Mucosa of rectum (tissue), 2 donors: ENCODE data around the gene ARPC1A.
"Not testable (repeated sequence)": the region's sequence is repeated elsewhere in the genome, so short reads cannot be mapped to it uniquely, and the experiment has no call there.

Source experiments
- H3K27ac ChIP-seq, 2 donors: one replicate each; pipeline ENCODE4 v1.7.0; 2013; ENCODE audit warnings: inconsistent platforms in 2 of 2, low read depth in 2 of 2, low read length in 2 of 2
- H3K27me3 ChIP-seq, 2 donors: one replicate each; pipeline ENCODE4 v1.7.0; 2013; ENCODE audit warnings: low read length in 2 of 2; ENCODE audit not compliant: control insufficient read depth in 2 of 2, insufficient read depth in 2 of 2
- H3K36me3 ChIP-seq, 2 donors: one replicate each; pipeline ENCODE4 v1.7.0; 2013; ENCODE audit warnings: low read length in 2 of 2; ENCODE audit not compliant: control insufficient read depth in 2 of 2, insufficient read depth in 2 of 2
- H3K4me1 ChIP-seq, 2 donors: one replicate each; pipeline ENCODE4 v1.7.0; 2013; ENCODE audit warnings: low read length in 2 of 2, mild to moderate bottlenecking in 1 of 2; ENCODE audit not compliant: control insufficient read depth in 2 of 2, insufficient read depth in 2 of 2
- H3K4me3 ChIP-seq, 2 donors: one replicate each; pipeline ENCODE4 v1.7.0; 2013; ENCODE audit warnings: low read length in 2 of 2
- H3K9ac ChIP-seq, 2 donors: one replicate each; pipeline ENCODE4 v1.7.0; 2013; ENCODE audit warnings: low read length in 2 of 2, low read depth in 1 of 2, mild to moderate bottlenecking in 1 of 2
- H3K9me3 ChIP-seq, 2 donors: one replicate each; pipeline ENCODE4 v1.7.0; 2013; ENCODE audit warnings: low read length in 2 of 2; ENCODE audit not compliant: control insufficient read depth in 2 of 2
- donor health status: healthy.
- donor health status: Normal muscosa, but diverticular disease.

The ARPC1A gene

GRCh38 chr7:99387239-99387635 is 61.5 kb downstream of the ARPC1A start:
- not testable (repeated sequence) for H3K9me3 ChIP-seq, H3K4me3 ChIP-seq, H3K9ac ChIP-seq, H3K4me1 ChIP-seq, H3K27me3 ChIP-seq, H3K27ac ChIP-seq
- H3K36me3 ChIP-seq, result peaks cover 37 to 39% of the 10 kb centered on the region in 2 donors

- peaks cover 7 to 8% of the 10 kb centered on the region in 2 donors for H3K4me1 ChIP-seq
- peaks cover 37 to 39% of the 10 kb centered on the region in 2 donors for H3K36me3 ChIP-seq
- H3K9me3 ChIP-seq, result no peaks in the 10 kb centered on the region
- no peak overlapping the region for H3K27ac ChIP-seq
- H3K27me3 ChIP-seq, result no peaks in the 10 kb centered on the region
- H3K9ac ChIP-seq, result no peak overlapping the region
- no peak overlapping the region for H3K4me3 ChIP-seq
These were observed 62.2 kb downstream of the ARPC1A start for GRCh38 chr7:99387912-99388311.

- no peaks in the 10 kb centered on the region for H3K9me3 ChIP-seq
- no peak overlapping the region for H3K27ac ChIP-seq
- no peak overlapping the region for H3K4me3 ChIP-seq
- H3K36me3 ChIP-seq, result peaks cover 42 to 43% of the 10 kb centered on the region in 2 donors
- H3K4me1 ChIP-seq, result peaks cover 16 to 19% of the 10 kb centered on the region in 2 donors
- no peaks in the 10 kb centered on the region for H3K27me3 ChIP-seq
- H3K9ac ChIP-seq, result no peak overlapping the region
These were observed 64.1 kb downstream of the ARPC1A start for GRCh38 chr7:99389772-99390171.

GRCh38 chr7:99390941-99391602 is 65.4 kb downstream of the ARPC1A start:
- no peak overlapping the region for H3K9ac ChIP-seq
- no peak overlapping the region for H3K4me3 ChIP-seq
- H3K4me1 ChIP-seq, result peaks cover 16 to 19% of the 10 kb centered on the region in 2 donors
- no peaks in the 10 kb centered on the region for H3K27me3 ChIP-seq
- peaks cover 48 to 56% of the 10 kb centered on the region in 2 donors for H3K36me3 ChIP-seq
- H3K9me3 ChIP-seq, result no peaks in the 10 kb centered on the region
- H3K27ac ChIP-seq, result no peak overlapping the region

- peak overlapping the region in 1 of 2 donors; percentile 66 for H3K27ac ChIP-seq
These were observed 66.3 kb downstream of the ARPC1A start for GRCh38 chr7:99392046-99392445.

GRCh38 chr7:99392659-99393354 is 67.1 kb downstream of the ARPC1A start:
- H3K27me3 ChIP-seq, result no peaks in the 10 kb centered on the region
- H3K27ac ChIP-seq, result peak overlapping the region; percentile 48 to 66
- peaks cover 51 to 59% of the 10 kb centered on the region in 2 donors for H3K36me3 ChIP-seq
- H3K9me3 ChIP-seq, result no peaks in the 10 kb centered on the region
- H3K4me3 ChIP-seq, result peak overlapping the region; percentile 74 to 76
- H3K9ac ChIP-seq, result peak overlapping the region; percentile 47 to 63
- H3K4me1 ChIP-seq, result peaks cover 16 to 19% of the 10 kb centered on the region in 2 donors

More at GRCh38 chr7:99392046-99392445, 66.3 kb downstream of the ARPC1A start:
- H3K4me1 ChIP-seq, result peaks cover 16 to 19% of the 10 kb centered on the region in 2 donors
- H3K36me3 ChIP-seq, result peaks cover 44 to 54% of the 10 kb centered on the region in 2 donors
- no peaks in the 10 kb centered on the region for H3K9me3 ChIP-seq
- no peaks in the 10 kb centered on the region for H3K27me3 ChIP-seq
- peak overlapping the region in 1 of 2 donors; percentile 74 for H3K4me3 ChIP-seq
- peak overlapping the region in 1 of 2 donors; percentile 63 for H3K9ac ChIP-seq

DNA sequence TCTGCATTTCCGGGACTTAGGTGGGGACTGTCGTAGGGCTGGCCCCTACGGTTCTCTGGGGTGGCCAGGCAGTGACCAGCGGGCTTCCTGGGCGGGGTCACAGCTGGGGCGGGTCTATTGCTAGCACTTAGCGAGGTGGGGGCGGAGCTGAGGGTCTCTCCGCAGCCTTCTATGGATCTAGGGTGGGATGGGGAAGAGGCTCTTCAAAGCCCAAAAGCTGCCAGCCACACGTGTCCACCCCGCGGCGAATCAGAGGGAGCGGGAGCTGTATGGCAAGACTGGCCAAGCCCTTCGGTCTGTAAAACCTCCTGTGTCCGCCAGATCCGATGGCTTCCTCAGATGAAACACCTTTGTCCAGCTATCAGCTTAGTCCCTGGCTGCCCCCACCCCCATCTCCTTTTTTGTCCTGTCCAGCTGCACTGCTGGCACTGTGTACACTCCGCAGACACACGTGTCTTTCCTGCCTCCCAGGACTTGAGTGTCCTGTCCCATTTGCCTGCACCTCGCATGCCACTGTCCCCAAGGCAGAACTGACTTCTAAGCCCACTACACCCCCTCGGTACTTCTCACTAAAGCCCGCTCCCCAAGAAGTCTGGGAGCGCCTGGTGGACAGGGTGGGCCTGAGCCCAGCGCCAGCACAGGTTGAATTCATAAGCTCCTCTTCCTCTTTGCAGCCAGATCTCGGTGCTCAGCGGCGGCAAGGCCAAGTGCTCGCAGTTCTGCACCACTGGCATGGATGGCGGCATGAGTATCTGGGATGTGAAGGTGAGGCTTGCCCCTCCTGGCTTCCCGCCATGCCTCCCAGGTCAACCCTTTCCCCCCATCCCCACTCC is 67.9 kb downstream of the ARPC1A start:
- H3K27me3 ChIP-seq, result no peaks in the 10 kb centered on the region
- H3K4me3 ChIP-seq, result peak overlapping the region; percentile 74 to 76
- no peaks in the 10 kb centered on the region for H3K9me3 ChIP-seq
- peak overlapping the region; percentile 48 to 66 for H3K27ac ChIP-seq
- H3K4me1 ChIP-seq, result peaks cover 16 to 19% of the 10 kb centered on the region in 2 donors
- H3K9ac ChIP-seq, result peak overlapping the region; percentile 47 to 63
- peaks cover 50 to 59% of the 10 kb centered on the region in 2 donors for H3K36me3 ChIP-seq

DNA sequence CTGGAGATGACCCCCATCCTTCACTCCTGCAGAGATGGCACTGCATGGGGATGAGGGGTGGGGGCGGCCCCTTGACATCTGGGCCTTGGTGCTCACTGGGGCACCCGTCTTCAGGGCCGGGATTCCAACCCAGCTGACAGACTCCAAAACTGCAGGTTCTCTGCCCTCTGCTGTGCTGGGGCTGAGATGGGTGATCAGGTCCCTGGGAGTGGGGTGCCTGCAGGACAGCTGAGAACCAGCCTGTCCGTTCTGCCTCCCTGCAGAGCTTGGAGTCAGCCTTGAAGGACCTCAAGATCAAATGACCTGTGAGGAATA is 68.4 kb downstream of the ARPC1A start:
- Histone ChIP-seq H3K36me3 (peaks cover 55 to 65% of the 10 kb centered on the region in 2 donors), H3K27ac (no peak overlapping the region), H3K4me1 (peaks cover 16 to 19% of the 10 kb centered on the region in 2 donors), H3K4me3 (no peak overlapping the region), H3K9me3 (no peaks in the 10 kb centered on the region), H3K9ac (no peak overlapping the region), H3K27me3 (no peaks in the 10 kb centered on the region)

DNA sequence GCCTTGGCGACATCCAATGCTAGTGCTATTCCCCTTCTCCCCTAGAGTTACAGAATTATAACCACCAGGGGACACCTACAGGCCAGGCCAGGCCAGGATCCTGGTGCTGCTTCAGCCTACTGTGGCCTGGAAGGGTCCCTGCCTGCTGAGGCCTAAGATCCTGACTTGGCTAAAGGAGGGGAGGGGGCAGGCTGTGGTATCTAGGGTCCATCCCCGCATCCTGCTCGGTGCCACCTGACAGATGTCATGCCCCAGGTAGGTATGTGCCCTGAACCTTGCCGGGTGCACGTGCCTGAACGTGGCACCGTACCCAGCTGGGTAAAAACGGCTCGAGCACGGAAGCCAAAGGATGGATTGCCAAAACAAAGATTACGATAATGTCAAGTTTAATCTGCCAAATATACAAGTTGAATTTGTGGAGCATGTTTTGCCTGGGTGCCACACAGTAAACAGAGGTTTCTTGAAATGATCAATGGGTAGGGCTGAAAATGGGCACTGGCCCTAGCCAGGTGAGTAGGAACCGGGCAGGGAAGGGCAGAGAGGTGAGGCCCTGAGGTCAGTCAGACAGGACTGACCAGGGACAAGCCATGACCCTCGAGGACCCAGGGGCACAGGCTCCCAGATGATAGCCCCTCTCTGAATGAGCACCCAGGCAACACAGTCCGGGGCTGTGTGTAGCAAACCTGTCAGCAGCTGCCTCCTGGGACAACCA is 70.1 kb downstream of the ARPC1A start:
- H3K27me3 ChIP-seq, result no peaks in the 10 kb centered on the region
- H3K9me3 ChIP-seq, result no peaks in the 10 kb centered on the region
- peaks cover 16 to 19% of the 10 kb centered on the region in 2 donors for H3K4me1 ChIP-seq
- H3K9ac ChIP-seq, result no peak overlapping the region
- no peak overlapping the region for H3K4me3 ChIP-seq
- no peak overlapping the region for H3K27ac ChIP-seq
- peaks cover 60 to 72% of the 10 kb centered on the region in 2 donors for H3K36me3 ChIP-seq
